HFFc6 (cell line): ENCODE data around the gene P2RY13. TPM values are rescaled to one million over a fixed set of nuclear protein-coding genes. Genes with fewer than 3 reads are reported as not detected.

Experiments
- DNase-seq: peaks from one replicate; pipeline ENCODE4 v3.0.0-alpha.2; 2018
- H3K27ac Mint-ChIP-seq: 2 replicates; pipeline ENCODE4 v1.8.0; 2020; ENCODE audit warnings: mild to moderate bottlenecking, mixed read lengths
- H3K27me3 Mint-ChIP-seq: 2 replicates; pipeline ENCODE4 v1.8.0; 2021; ENCODE audit warnings: mild to moderate bottlenecking, moderate library complexity, mixed read lengths; ENCODE audit not compliant: insufficient read depth
- H3K36me3 Mint-ChIP-seq: 2 replicates; pipeline ENCODE4 v1.8.0; 2021; ENCODE audit warnings: low read depth, mixed read lengths
- H3K4me1 Mint-ChIP-seq: 2 replicates; pipeline ENCODE4 v1.8.0; 2020; ENCODE audit warnings: low read depth, mixed read lengths
- H3K4me3 Mint-ChIP-seq: 2 replicates; pipeline ENCODE4 v1.8.0; 2020; ENCODE audit warnings: mild to moderate bottlenecking, moderate library complexity, mixed read lengths
- H3K9me3 Mint-ChIP-seq: 2 replicates; pipeline ENCODE4 v1.8.0; 2020; ENCODE audit warnings: mild to moderate bottlenecking, mixed read lengths
- CTCF ChIP-seq: fragments of 200-600 bp; sonication (generic); IDR thresholded peaks from 2 replicates; pipeline ENCODE4 v1.5.0; 2021; ENCODE audit warnings: antibody characterized with exemption, mild to moderate bottlenecking
- total RNA-seq, 6 experiments: library from RNA; stranded (reverse); fragmentation: NEBNext Ultra II Directional; extraction: Animal tissue kit (Norgen Biotek cat#: 25700); gene quantifications; 2 replicates in 1 of 6; 3 replicates in 5 of 6; pipeline ENCODE4 v1.2.3, GENCODE V29; 2021

Gene P2RY13
- total RNA-seq, 6 experiments from 2014 or later: not detected

GRCh38 chr3:151281671-151282324 is 47.6 kb downstream of the P2RY13 start:
- TF ChIP-seq CTCF: no peak

DNA sequence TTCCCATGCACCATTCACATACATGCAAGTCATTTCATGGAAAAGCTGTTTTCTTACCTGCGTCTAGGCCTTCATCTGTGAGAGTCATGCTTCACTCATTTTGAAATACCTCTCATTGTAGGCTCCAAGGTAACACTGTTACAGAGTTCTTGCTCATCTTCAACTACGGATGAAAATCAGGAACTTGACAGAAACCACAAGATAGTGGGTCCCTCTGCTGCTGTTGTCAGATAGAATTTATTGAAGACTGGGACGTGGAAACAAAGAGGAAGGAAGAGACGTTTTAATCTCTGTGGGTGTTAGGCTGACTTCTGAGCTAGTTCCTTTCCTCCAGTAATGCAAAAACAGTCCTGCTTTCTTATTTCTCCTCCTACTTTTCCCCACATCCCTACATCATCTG is 51.1 kb downstream of the P2RY13 start, which contains the start of gene P2RY14:
Gene P2RY14, minus strand, starts transcription at position 313 of the 400 bp plus-strand sequence. CDS start 64,226 bp downstream, outside the sequence.
- peaks cover 7% of the 10 kb centered on the region for H3K27me3 Mint-ChIP-seq
- peaks cover 9% of the 10 kb centered on the region for H3K4me1 Mint-ChIP-seq
- no peaks in the 10 kb centered on the region for H3K9me3 Mint-ChIP-seq
- H3K4me3 Mint-ChIP-seq: no peak within 1 kb of the TSS
- no peaks in the 10 kb centered on the region for H3K36me3 Mint-ChIP-seq
- no peak within 1 kb of the TSS for H3K27ac Mint-ChIP-seq
- TF ChIP-seq CTCF: no peak
- DNase-seq: no peak

More at GRCh38 chr3:151281671-151282324, 47.6 kb downstream of the P2RY13 start:
- Mint-ChIP-seq H3K4me3 (no peak overlapping the region), H3K27me3 (peaks cover 7% of the 10 kb centered on the region), H3K27ac (no peak overlapping the region), H3K36me3 (no peaks in the 10 kb centered on the region), H3K4me1 (peaks cover 20% of the 10 kb centered on the region), H3K9me3 (no peaks in the 10 kb centered on the region)
- no peak for DNase-seq

DNA sequence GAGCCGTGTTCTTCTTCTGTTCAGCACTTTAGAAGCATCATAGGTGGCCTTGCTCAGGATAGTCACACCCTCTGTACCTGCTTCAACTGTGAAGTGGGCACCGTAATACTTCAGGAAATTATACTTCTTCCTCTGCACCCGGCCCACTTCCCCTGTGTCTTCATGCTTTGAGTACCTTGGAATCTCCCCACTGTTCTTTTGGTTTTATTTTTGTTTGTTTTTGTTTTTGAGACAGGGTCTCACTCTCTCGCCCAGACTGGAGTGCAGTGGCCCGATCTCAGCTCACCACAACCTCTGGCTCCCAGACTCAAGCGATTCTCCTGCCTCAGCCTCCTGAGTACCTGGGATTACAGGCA is 52.7 kb downstream of the P2RY13 start:
- H3K27ac Mint-ChIP-seq: no peak overlapping the region

More for the DNA sequence above, 52.7 kb downstream of the P2RY13 start:
- H3K4me3 Mint-ChIP-seq: no peak overlapping the region
- no peaks in the 10 kb centered on the region for H3K9me3 Mint-ChIP-seq
- no peak for TF ChIP-seq CTCF
- H3K4me1 Mint-ChIP-seq: peaks cover 3% of the 10 kb centered on the region
- no peak for DNase-seq
- peaks cover 7% of the 10 kb centered on the region for H3K27me3 Mint-ChIP-seq
- H3K36me3 Mint-ChIP-seq: no peaks in the 10 kb centered on the region

Other genes with a start within 250 kb of the P2RY13 start
- under 1 TPM in 5 of 6 experiments, not detected in 1; 0.05 to 0.64 (median 0.13) TPM for gene MED12L, start 243.9 kb downstream of the P2RY13 start, total RNA-seq
- not detected for gene GPR171, start 126.3 kb downstream of the P2RY13 start, total RNA-seq
- not detected for gene P2RY14, start 51.0 kb downstream of the P2RY13 start, total RNA-seq
- gene GPR87, start 12.7 kb downstream of the P2RY13 start, total RNA-seq: not detected
- gene P2RY12, start 55.2 kb upstream of the P2RY13 start, total RNA-seq: not detected
- gene IGSF10, start 131.5 kb upstream of the P2RY13 start, total RNA-seq: under 1 TPM in 3 of 6 experiments, not detected in 3; 0.02 to 0.05 (median 0.02) TPM